Stimulated activated CD4-positive, alpha-beta T cell treated with anti-CD3 and anti-CD28 coated beads, TNF-alpha, amount 100 ng/mL, for 24 hours (primary cell): Measurements from ENCODE around the gene BCAS2.
"Not testable (repeated sequence)": the region's sequence is repeated elsewhere in the genome, so short reads cannot be mapped to it uniquely, and the experiment has no call there.

ENCODE experiments used
- DNase-seq, 3 experiments: peaks; one replicate each; pipeline ENCODE4 v3.0.0-alpha.2; 2020; ENCODE audit warnings: low read depth in 3 of 3

BCAS2 gene

GRCh38 chr1:114581335-114582287, at the start of gene BCAS2:
BCAS2 (minus strand) TSS chr1:114581615; CDS start chr1:114581591, 24 bp downstream.
- DNase-seq, result peak; percentile 87 to 93 (median 93)

GRCh38 chr1:114627107-114627506, 45.7 kb upstream of the BCAS2 start:
- DNase-seq, result no peak

GRCh38 chr1:114623364-114623763, 41.9 kb upstream of the BCAS2 start:
- DNase-seq, result no peak

GRCh38 chr1:114620419-114620818, 39.0 kb upstream of the BCAS2 start:
- DNase-seq, result no peak

- DNase-seq, result no peak
Measured at GRCh38 chr1:114618606-114619005, 37.2 kb upstream of the BCAS2 start.

- no peak for DNase-seq
Measured at GRCh38 chr1:114610546-114611245, 29.3 kb upstream of the BCAS2 start.

GRCh38 chr1:114609826-114610225, 28.4 kb upstream of the BCAS2 start:
- DNase-seq, result no peak

GRCh38 chr1:114609026-114609425, 27.6 kb upstream of the BCAS2 start:
- DNase-seq, result no peak

- no peak for DNase-seq
Measured at GRCh38 chr1:114607223-114607622, 25.8 kb upstream of the BCAS2 start.

GRCh38 chr1:114597949-114598348, 16.5 kb upstream of the BCAS2 start:
- DNase-seq, result no peak

GRCh38 chr1:114595602-114596001, 14.2 kb upstream of the BCAS2 start:
- DNase-seq, result no peak

GRCh38 chr1:114594046-114594445, 12.6 kb upstream of the BCAS2 start:
- DNase-seq, result no peak

- DNase-seq, result no peak
Measured at GRCh38 chr1:114589122-114589521, 7.7 kb upstream of the BCAS2 start.

GRCh38 chr1:114588196-114588689, 6.8 kb upstream of the BCAS2 start:
- DNase-seq, result no peak

- DNase-seq, result no peak
Measured at GRCh38 chr1:114587203-114587991, 6.0 kb upstream of the BCAS2 start.

- DNase-seq, result no peak
Measured at GRCh38 chr1:114586513-114587047, 5.2 kb upstream of the BCAS2 start.

- no peak for DNase-seq
Measured at GRCh38 chr1:114585231-114585630, 3.8 kb upstream of the BCAS2 start.

GRCh38 chr1:114574365-114574764, 7.0 kb downstream of the BCAS2 start:
- DNase-seq, result no peak

GRCh38 chr1:114564141-114564540, 17.3 kb downstream of the BCAS2 start:
- no peak for DNase-seq

- DNase-seq, result not testable (repeated sequence)
Measured at GRCh38 chr1:114562978-114563510, 18.4 kb downstream of the BCAS2 start.

GRCh38 chr1:114561333-114561732, 20.1 kb downstream of the BCAS2 start:
- no peak for DNase-seq
